ENCODE measurements around the gene KCNQ1. TPM values are rescaled to one million over a fixed set of nuclear protein-coding genes. Genes with fewer than 3 reads are reported as not detected.

Gene KCNQ1
- total and polyA plus RNA-seq, 8 donors = 14.0 to 61.1 (median 46.7) TPM

DNA sequence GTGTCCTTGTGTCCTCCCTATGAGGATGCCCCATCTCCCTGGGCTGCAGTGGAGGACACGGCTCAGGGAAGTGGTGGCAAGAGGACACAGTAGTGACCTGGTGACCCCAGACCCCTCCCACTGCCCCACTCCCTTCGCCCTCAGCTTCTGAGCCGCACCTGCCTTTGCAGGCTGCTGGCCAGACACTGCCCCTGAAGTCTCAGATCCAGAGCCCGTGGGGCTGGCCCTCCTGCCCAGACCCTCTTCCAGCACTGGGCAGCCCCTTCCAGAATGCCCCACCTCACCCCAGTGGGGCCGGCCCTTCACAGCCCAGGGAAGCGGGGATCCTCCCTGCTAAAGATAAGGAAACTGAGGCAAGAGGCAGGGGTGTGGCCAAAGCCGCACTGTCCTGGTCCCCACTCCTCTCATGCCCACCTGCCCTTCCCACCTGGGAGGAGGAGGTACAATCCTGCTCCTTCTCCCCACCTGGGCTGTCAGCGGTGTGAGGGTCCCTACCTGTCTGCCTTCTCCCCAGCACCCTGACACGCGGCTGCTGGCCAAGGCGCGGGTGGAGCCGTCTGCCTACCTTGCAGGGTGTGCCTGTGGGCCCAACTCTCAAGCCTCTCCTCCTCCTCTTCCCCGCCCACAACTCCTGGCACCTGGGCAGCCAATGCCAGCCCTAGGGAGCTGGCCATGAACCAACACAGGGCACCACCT, 17.8 kb upstream of the KCNQ1 start:
- Histone ChIP-seq H3K27ac (no peak overlapping the region), H3K36me3 (no peaks in the 10 kb centered on the region), H3K4me1 (no peaks in the 10 kb centered on the region), H3K4me3 (no peak overlapping the region), H3K9me3 (no peaks in the 10 kb centered on the region), H3K27me3 (no peaks in the 10 kb centered on the region)
- ATAC-seq = peak in 3 of 4 donors; percentile 11 to 49 (median 27)
- DNase-seq = peak in 2 of 6 donors; percentile 49 to 75
- FAIRE-seq = no peak
- intact Hi-C loops (cut with DNase I) = loop anchor here (5.0 kb wide), 2 partner anchors 105 to 465 kb away; no protein-coding TSS in a partner anchor
- TF ChIP-seq, protein P1, sequence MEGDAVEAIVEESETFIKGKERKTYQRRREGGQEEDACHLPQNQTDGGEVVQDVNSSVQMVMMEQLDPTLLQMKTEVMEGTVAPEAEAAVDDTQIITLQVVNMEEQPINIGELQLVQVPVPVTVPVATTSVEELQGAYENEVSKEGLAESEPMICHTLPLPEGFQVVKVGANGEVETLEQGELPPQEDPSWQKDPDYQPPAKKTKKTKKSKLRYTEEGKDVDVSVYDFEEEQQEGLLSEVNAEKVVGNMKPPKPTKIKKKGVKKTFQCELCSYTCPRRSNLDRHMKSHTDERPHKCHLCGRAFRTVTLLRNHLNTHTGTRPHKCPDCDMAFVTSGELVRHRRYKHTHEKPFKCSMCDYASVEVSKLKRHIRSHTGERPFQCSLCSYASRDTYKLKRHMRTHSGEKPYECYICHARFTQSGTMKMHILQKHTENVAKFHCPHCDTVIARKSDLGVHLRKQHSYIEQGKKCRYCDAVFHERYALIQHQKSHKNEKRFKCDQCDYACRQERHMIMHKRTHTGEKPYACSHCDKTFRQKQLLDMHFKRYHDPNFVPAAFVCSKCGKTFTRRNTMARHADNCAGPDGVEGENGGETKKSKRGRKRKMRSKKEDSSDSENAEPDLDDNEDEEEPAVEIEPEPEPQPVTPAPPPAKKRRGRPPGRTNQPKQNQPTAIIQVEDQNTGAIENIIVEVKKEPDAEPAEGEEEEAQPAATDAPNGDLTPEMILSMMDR (IDR thresholded peaks at IDR 0.05) = no peak
- 63 to 78% methylated on average over 13 to 14 of the region's 14 CpGs for WGBS, 2 donors

DNA sequence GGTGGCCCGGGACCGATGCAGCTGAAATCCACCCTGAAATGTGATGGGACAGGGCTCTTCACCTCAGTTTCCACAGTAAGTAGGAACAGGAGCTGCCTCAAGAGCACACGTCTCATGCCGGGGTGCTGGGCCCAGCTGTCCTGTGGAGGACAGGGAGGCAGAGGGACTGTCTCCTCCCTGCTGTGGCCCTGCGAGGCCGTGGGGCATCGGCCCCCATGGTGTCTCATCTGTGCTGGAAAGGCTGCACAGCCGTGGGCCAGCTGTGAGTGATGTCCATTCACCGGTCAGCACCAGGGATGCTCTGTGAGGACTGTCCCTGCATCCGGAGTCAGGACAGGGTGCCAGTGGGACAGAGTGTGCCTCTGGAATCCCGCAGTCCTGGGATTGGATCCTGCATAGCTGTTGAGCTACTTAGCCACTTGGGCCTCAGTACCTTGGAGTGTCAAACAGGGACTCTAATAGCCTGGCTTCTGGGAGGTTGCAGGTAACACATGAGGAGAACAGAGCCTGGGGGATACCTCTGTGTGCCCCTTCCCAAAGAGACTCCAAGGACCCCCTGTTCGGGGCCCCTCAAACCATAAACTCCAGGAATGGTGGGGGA, 17.0 kb upstream of the KCNQ1 start:
- intact Hi-C loops (cut with DNase I) = loop anchor here (5.0 kb wide), 2 partner anchors 104 to 464 kb away; no protein-coding TSS in a partner anchor
- WGBS, 2 donors = 45 to 54% methylated on average over 12 of the region's 12 CpGs
- FAIRE-seq = no peak
- peak in 2 of 6 donors; percentile 22 to 73 for DNase-seq
- Histone ChIP-seq H3K27ac (no peak overlapping the region), H3K9me3 (no peaks in the 10 kb centered on the region), H3K27me3 (no peaks in the 10 kb centered on the region), H3K4me3 (no peak overlapping the region), H3K36me3 (no peaks in the 10 kb centered on the region), H3K4me1 (no peaks in the 10 kb centered on the region)
- ATAC-seq = peak in 3 of 4 donors; percentile 12 to 20 (median 17)
- TF ChIP-seq, protein P1 (IDR thresholded peaks at IDR 0.05) = no peak

DNA sequence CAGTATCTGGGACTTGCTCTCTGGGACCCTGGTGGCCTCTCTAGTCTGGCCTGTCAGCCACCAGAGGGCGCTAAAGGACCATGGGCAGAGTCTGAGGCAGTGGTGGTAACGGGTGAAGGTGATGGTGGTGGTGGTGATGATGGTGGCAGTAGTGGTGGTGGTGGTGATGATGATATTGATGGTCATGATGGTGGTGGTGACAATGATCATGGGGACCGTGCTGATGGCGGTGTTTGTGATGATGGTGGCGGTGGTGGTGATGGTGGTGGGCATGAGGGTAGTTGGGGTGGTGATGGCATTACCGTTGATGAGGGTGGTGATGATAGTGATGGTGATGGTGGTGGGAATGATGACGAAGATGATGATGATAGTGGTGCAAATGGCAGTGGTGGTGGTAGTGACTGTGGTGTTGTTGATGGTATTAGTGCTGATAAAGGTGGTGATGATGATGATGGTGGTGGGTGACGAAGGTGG, 16.4 kb upstream of the KCNQ1 start:
- no peak overlapping the region for H3K4me3 ChIP-seq
- WGBS, 2 donors = 42 to 44% methylated on average over 8 of the region's 8 CpGs
- TF ChIP-seq, protein P1 (IDR thresholded peaks at IDR 0.05) = peak; percentile 73 to 90 (median 82)
- FAIRE-seq (no peak), DNase-seq (peak; percentile 62 to 97 (median 86)), ATAC-seq (peak; percentile 74 to 94 (median 90))
- H3K27ac ChIP-seq = no peak overlapping the region
- no peaks in the 10 kb centered on the region for H3K9me3 ChIP-seq
- no peaks in the 10 kb centered on the region for H3K36me3 ChIP-seq
- intact Hi-C loops (cut with DNase I) = loop anchor here (5.0 kb wide), 2 partner anchors 104 to 464 kb away; no protein-coding TSS in a partner anchor
- H3K27me3 ChIP-seq = no peaks in the 10 kb centered on the region
- no peaks in the 10 kb centered on the region for H3K4me1 ChIP-seq

DNA sequence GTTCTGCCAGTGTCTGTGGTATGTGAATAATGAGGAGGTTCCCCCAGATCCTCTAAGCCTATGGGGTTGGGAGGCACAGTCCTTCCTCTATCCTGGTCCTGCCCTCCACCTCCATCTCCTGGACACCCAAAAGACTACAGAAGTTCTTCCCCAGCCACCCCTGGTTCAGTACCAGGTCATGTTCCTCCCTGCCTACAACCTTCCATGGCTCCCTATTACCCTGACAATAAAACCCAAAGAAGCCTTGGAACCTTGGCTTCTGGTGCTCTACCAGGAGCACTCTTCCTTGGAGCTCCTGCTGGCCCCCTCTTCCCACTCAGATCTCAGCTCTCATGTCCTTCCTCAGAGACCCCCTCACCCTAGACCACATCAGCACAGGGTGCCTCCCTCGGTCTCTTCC, 13.4 kb upstream of the KCNQ1 start:
- intact Hi-C loops (cut with DNase I) = loop anchor here in 2 of 3 donors (2.0 to 10.0 kb wide), 3 partner anchors 83 to 463 kb away; no protein-coding TSS in a partner anchor
- WGBS, 2 donors = 87 to 89% methylated on average over 1 of the region's 1 CpG
- Histone ChIP-seq H3K9me3 (no peaks in the 10 kb centered on the region), H3K27ac (no peak overlapping the region), H3K27me3 (no peaks in the 10 kb centered on the region), H3K36me3 (no peaks in the 10 kb centered on the region), H3K4me1 (no peaks in the 10 kb centered on the region), H3K4me3 (no peak overlapping the region)
- FAIRE-seq (no peak), DNase-seq (peak in 1 of 6 donors; percentile 7), ATAC-seq (no peak)
- TF ChIP-seq, protein P1 (IDR thresholded peaks at IDR 0.05) = no peak
